Activated naive CD4-positive, alpha-beta T cell treated with anti-CD3 and anti-CD28 coated beads, Interleukin-2, amount 50 U/mL, for 72 hours (primary cell): ENCODE data around the gene ABCB4. TPM values are rescaled to one million over a fixed set of nuclear protein-coding genes. Genes with fewer than 3 reads are reported as not detected.

Experiments
- total RNA-seq, 2 donors: library from RNA; stranded (reverse); gene quantifications; one replicate each; pipeline ENCODE4 v1.2.3, GENCODE V29; 2022

The ABCB4 gene
- total RNA-seq, 2 donors from 2014 or later = not detected

Other genes starting within 250 kb of the ABCB4 start
- gene CROT, start 130.0 kb downstream of the ABCB4 start, total RNA-seq = 1 to 10 TPM; 7.5 to 9.5 TPM
- 1 to 10 TPM; 5.0 to 5.1 TPM for gene ABCB1, start 125.2 kb upstream of the ABCB4 start, total RNA-seq
- gene RUNDC3B, start 152.7 kb upstream of the ABCB4 start, total RNA-seq = 1 to 10 TPM in 1 of 2 donors, not detected in 1; 1.2 TPM